HG03520 (cell line): Measurements from ENCODE around the gene OXCT2.
"Not testable (repeated sequence)": the region's sequence is repeated elsewhere in the genome, so short reads cannot be mapped to it uniquely, and the experiment has no call there.

Source experiments
- ATAC-seq: cut with Tn5 transposase; IDR thresholded peaks from one replicate; pipeline ENCODE4 v1.9.1; 2021; ENCODE audit warnings: mild to moderate bottlenecking, moderate library complexity; ENCODE audit not compliant: unreplicated experiment

OXCT2 gene

GRCh38 chr1:39771022-39771532 is at the start of gene OXCT2:
OXCT2 (minus strand) TSS chr1:39771348; CDS start chr1:39771255, 93 bp downstream.
- ATAC-seq: not testable (repeated sequence)

DNA sequence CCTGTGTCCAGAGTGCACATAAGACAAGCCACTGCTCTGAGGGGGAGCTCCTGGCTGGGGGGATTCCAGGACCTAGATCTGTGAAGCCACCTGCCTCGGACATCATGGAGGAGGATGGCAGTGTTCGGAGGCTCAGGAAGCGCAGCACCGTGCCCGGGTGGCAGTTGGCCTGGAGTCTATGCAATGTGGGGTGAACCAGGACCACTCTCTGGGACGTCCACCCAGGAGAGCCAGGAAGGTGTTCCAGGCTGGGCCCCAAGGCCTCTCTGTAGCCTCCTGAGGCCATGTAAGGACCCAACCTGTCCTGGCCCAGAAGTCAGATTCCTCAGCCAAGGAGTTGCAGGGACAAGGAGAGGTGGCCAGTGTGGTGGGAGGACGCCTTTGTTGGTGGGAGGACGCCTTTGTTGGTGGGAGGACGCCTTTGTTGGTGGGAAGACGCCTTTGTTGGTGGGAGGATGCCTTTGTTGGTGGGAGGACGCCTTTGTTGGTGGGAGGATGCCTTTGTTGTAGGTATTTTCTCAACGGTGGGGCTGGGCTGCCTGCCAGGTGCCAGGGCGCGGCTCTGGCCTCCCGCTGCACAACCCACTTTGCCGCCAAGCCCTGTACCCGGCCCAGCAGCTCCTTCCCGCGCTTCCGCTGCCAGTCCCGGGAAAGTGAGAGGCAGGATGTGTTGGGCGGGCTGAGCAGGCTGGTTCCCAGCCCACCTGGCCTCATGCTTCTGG is 48.1 kb upstream of the OXCT2 start:
- no peak for ATAC-seq

- ATAC-seq: no peak
Measured at GRCh38 chr1:39818482-39818881, 47.3 kb upstream of the OXCT2 start.

DNA sequence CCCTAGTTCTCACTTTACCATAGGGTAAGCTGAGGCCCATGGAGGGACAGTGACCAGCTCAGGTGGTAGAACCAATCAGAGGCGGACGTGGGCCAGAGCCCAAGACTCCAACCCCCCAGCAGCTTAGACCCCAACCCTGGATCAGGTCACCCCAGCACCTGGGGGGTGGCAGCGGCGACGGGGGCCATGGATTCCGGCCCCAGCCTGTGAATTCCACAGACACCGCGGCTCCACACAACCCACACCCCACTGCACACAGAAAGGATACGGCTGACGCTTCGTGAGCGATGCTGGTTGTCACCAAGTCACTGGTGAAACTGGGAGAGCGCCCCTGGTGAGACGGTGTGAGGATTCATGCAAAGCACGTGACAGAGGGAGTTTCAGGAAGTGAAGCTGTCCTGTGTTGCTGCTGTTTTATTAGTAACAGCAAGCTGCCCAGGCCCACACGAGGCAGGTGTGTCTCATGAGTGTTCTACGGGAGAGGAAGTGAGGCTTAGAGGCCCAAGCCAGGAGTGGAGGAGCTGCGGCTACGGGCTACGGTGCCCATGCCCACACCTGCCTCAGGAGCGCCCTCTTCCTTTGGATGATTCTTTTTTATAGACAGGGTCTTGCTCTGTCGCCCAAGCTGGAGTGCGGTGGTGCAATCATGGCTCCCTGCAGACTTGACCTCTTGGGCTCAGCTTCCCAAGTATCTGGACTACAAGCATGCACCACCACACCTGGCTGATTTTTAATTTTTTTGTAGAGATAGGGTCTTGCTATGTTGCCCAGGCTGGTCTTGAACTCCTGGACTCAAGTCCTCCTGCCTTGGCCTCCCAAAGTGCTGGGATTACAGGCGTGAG is 46.2 kb upstream of the OXCT2 start:
- ATAC-seq: peak; percentile 72

DNA sequence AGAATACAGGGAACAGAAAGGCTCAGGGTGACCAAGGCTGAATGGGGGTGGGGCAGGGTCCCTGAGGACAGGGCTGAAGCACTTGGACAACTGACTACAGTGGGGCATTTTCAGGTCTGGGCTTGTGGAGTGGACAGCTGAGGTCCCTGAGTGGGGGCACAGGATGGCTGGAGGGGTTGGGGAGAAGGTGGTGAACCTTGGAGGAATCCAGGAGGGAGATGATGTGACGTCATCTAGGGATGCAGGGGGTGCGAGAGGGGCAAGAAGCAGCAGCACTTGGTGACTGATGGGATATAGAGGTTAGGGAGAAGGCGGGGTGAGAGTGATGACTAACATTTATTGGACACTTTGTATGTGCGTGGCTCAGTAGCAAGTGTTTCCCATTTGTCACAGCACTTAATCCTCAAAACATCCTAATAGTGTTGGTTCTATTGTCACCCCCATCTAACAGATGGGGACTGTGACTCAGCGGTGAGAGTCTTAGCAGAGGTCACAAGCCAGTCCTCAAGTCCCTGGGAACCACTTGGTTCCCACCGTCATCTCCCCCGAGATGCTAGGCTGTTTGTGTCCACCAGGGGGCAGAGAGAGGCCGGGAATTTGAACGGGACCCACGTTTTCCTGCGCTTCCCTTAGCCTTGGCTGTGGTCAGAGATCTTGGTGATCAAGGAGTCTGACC is 45.4 kb upstream of the OXCT2 start:
- ATAC-seq: peak; percentile 45

DNA sequence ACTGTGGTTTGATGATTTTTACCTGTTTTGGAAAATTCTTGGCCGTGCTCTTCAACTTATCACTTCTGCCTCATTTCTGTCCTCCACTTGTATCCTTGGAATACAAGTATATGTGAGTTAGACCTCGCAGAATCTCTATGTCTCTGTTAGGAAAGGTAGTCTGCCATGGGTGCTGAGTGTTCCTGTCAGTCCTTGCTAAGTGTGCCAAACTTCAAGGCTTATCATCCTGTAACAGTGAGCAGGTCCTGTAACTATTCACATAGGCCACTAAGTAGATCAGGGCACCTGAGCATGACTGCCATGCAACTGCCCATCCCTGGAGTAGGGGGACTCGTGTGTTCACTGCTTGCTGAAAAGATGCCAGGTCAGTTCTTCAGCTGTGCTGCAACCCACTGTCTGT is 41.8 kb upstream of the OXCT2 start:
- no peak for ATAC-seq

GRCh38 chr1:39808784-39809517 is 37.8 kb upstream of the OXCT2 start:
- ATAC-seq: no peak

- ATAC-seq: no peak
Measured at GRCh38 chr1:39805385-39805784, 34.2 kb upstream of the OXCT2 start.

DNA sequence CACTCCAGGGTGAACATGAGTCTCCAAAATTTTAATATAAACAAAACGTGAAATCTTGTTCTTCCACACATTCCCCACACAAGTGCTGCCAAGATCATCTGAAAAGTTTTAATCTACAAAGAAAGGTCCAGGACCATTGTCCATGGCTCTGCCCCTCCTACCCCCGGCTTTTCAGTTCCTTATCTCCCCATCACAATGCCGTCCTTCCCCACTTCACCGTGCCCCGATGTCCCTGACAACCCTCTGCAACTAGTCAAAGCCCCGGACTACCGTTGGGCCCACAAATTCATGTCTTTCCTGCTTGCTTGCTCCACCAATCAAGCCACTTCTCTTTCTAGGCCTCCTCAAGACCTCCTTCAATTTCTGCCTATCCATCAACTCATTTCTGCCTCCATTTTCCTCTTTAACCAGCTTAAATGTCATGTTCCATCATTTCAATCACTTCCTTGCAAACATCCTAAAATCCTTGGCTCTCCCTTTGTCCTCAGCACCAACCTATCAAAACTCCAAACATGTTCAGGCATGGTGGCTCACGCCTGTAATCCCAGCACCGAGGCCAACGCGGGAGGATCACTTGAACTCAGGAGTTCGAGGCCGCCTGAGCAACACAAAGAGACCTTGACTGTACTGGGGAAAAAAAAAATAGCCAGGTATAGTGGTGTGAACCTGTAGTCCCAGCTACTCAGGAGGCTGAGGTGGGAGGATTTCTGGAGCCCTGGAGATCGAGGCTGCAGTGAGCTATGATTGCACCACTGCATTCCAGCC is 31.5 kb upstream of the OXCT2 start:
- no peak for ATAC-seq

DNA sequence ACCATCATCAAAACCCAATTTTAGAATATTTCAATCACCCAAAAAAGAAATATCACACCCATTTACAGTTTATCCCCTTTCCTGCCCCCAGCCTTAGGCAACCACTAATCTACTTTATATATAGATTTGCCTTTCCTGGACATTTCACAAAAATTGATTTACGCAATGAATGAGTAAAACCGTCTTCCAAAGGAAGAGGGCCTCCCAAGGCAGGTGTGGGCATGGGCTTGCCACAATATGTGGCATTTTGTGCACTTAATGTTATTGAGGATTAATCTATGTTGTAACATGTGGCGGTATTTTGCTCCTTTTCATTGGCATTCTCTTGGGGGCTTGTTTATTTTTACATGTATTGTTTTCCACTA is 29.3 kb upstream of the OXCT2 start:
- no peak for ATAC-seq

DNA sequence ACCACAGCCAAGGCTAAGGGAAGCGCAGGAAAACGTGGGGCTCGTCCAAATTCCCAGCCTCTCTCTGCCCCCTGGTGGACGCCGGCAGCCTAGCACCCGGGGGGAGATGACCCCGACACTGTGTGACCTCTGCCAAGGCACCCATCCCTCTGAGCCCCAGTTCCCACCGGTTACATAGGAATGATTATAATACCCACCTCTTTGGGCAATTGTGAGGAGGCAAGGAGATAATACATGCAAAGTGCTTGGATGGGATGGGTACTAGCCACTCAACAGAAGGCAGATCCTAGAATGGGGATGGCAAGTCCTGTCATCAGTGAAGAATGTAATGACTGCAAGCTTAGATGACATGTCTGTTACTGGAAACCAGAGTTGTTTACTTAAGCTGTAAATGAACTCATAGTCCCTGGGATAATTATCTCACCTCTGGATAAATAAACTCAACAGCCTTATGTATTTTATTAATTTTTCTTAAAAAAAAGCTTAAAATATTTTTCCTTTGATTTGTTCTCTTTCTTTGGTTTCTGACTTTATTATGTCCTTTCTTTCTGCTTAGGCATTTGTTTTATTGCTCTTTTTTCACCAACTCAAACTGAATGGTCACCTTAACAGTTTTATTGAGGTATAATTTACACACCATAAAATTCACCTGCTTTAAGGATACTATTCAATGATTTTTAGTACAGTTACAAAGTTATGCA is 28.8 kb upstream of the OXCT2 start:
- peak; percentile 56 for ATAC-seq

GRCh38 chr1:39798859-39799769 is 28.0 kb upstream of the OXCT2 start:
- peak; percentile 92 for ATAC-seq

DNA sequence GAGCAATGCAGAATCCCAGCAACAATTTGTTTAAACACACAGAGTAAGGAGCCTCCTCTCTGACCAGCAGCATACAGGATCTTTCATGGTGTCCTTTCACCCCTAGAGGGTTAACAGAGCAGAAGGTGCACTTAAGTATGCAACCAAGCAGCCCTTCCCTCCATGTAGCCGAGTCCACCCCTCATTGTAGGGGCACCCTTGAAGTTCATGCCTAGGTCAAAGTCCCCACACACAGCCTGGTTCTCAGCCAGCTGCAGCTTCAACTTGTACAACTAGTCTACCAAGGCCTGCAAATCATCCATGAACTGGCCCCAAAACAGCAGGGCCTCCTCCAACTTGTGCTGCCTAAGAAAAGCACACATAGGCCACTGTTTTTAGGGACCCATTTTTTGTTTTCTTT is 24.5 kb upstream of the OXCT2 start:
- ATAC-seq: no peak

DNA sequence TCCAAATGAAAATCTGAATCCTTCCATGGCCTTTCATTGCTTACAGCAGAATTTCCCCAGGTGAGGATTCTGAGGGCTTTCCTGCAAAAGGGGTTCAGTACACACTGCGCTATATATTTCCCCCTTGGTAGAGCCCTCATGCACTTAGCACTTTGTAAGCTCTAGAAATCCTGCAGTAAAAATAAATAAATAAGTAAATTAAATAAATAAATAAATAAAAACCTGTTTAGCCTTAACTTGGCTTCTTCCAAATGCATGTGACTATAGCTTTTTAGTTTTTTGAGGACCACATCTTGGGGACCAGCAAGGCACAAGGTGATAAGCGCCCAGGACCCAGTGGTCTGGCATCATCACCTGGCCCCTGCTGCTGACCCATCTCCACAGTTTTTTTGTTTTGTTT is 20.7 kb upstream of the OXCT2 start:
- no peak for ATAC-seq

GRCh38 chr1:39789571-39790110 is 18.5 kb upstream of the OXCT2 start:
- ATAC-seq: no peak

DNA sequence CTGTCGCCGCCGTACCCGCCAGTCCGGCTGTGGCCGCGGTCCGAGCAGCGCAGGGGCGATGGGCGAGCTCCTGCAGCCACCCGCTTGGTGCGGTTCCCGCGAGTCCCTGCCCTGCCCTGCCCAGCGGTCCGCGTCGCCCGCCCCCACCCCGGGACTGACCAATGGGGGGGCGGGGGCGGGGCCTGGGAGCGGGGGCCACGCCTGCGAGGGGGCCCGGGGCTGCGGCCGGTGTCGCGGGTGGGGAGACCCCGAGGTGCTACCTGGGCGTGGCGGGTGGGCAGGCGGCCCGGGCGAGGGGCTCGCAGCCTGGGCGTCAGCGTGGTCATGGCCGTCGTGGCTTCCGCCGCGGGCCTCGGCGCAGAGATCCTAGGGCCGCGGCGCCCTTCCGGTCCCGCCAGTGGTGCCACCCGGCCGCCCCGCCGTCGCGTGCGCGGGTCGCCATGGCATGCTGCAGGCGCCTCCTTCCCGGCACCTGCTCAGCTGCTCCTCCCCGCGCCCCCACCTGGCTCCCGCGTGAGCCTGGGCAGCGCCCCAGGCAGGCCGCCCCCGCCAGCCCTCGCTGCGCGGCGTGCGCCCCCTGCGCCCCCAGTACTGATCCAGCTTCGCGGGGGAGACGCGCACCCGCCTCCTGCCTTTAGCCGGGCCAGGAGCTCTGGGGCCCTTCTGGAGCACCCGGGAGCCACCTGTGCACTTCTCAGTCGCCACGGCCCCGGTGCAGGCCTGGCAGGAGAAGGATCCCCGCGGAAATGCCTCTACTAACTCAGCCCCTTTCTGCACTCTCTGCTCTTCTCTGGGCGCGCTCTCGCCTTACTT is 17.8 kb upstream of the OXCT2 start, which contains the start of gene BMP8B:
TSS of gene BMP8B (minus strand) at position 108 of the 813 bp plus-strand sequence. CDS start 380 bp downstream, outside the sequence.
- peak; percentile 56 for ATAC-seq

- no peak for ATAC-seq
Measured at GRCh38 chr1:39788426-39788757, 17.2 kb upstream of the OXCT2 start.
